Uterus (tissue), 4 donors: ENCODE measurements around the gene GABARAP. TPM values are rescaled to one million over a fixed set of nuclear protein-coding genes. Genes with fewer than 3 reads are reported as not detected.

ENCODE experiments used
- DNase-seq, 2 donors: peaks; one replicate each; pipeline ENCODE4 v3.0.0-alpha.2; 2019 to 2020
- H3K27ac ChIP-seq, 2 donors: fragments of 200-600 bp; sonication (generic); 1 replicate in 1 of 2; 2 replicates in 1 of 2; pipeline ENCODE4 v1.5.1; 2016 to 2018
- H3K27me3 ChIP-seq, 2 donors: fragments of 200-600 bp; sonication (generic); one replicate each; pipeline ENCODE4 v1.5.1; 2018 to 2019; ENCODE audit warnings: control low read depth in 1 of 2
- H3K36me3 ChIP-seq, 2 donors: fragments of 200-600 bp; sonication (generic); one replicate each; pipeline ENCODE4 v1.5.1; 2019; ENCODE audit warnings: control low read depth in 1 of 2
- H3K4me1 ChIP-seq, 2 donors: fragments of 200-600 bp; sonication (generic); one replicate each; pipeline ENCODE4 v1.5.1; 2018 to 2019; ENCODE audit warnings: control low read depth in 1 of 2
- H3K4me3 ChIP-seq, 2 donors: fragments of 200-600 bp; sonication (generic); 1 replicate in 1 of 2; 2 replicates in 1 of 2; pipeline ENCODE4 v1.5.1; 2018 to 2019; ENCODE audit warnings: mild to moderate bottlenecking in 1 of 2
- H3K9me3 ChIP-seq, 2 donors: fragments of 200-600 bp; sonication (generic); one replicate each; pipeline ENCODE4 v1.5.1; 2019; ENCODE audit warnings: control low read depth in 1 of 2
- POLR2A ChIP-seq, 2 donors: fragments of 450-650 bp; IDR thresholded peaks; one replicate each; pipeline ENCODE4 v1.6.1; 2016; ENCODE audit warnings: antibody characterized with exemption in 2 of 2, mild to moderate bottlenecking in 1 of 2, moderate library complexity in 1 of 2
- intact Hi-C: fragments of 100-400 bp; cut with DNase I; formaldehyde crosslinking; loops from one replicate; pipeline ENCODE4 v1.15.1; 2023; ENCODE audit warnings: low total_unique reads
- total RNA-seq, 4 donors: library from RNA; depleted of rRNA in 3 of 4; stranded (reverse); fragments of >200 nt in 3 of 4; gene quantifications; one replicate each; pipeline versions ENCODE4 v1.1.0 to v1.2.4, GENCODE V29; 2014 to 2023
- TF ChIP-seq, protein P1 (sequence below), 4 experiments: fragments of 200-600 bp in 2 of 4; fragments of 450-650 bp in 2 of 4; sonication (generic) in 2 of 4; IDR thresholded peaks; one replicate each; pipeline ENCODE4 v1.5.1; 2016 to 2019; ENCODE audit warnings: antibody characterized with exemption in 4 of 4, mild to moderate bottlenecking in 2 of 4, moderate library complexity in 1 of 4
- donor health status: DM: yes; HTN: yes; CAD: no.

GABARAP gene
- total RNA-seq, 4 donors from 2014 or later: 220 to 467 (median 366) TPM

DNA sequence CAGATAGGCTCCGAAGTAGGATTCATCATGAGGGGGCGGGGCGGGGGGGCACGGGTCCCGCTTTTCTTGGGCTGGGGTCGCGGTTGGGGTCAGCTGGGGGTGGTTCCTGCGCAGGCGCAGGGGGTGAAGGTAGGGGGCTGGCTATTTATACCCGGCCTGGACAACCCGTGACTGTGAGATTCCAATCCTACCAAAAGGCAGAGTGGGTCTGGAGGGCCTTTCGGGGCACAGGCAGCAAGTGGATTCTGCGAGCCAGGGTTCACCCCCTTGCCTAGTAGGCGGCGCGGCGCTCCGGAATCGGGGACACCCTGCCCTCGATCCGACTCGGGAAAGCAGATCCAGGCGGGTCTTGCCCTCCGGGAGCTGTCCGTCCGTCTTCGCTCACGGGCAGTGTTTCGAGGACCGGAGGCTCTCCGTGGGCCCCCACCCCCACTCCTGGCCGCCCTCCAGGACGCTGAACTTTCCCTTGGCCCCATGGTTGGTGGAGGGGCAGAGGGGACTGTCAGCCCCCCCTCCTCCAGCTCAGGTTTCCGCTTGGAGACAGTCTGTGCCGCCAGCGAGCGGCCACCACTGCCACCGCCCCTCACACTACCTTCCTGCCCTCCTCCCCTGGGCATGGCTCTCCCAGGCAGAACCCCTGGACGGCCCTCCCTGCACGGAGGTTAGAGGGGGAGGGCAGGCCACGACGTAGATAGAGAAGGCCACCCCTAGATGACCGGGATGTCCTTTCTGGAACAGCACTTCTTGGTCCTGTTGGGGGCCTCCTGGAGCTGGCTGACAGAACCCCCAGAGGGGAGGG lies 39.9 kb upstream of the GABARAP start:
- no peaks in the 10 kb centered on the region for H3K9me3 ChIP-seq
- H3K36me3 ChIP-seq: no peaks in the 10 kb centered on the region
- intact Hi-C loops: loop anchor here (2.0 kb wide), 1 partner anchor 15 kb away; no protein-coding TSS in a partner anchor
- peaks cover 0 to 16% of the 10 kb centered on the region in 2 donors for H3K4me1 ChIP-seq
- peak overlapping the region; percentile 34 to 42 for H3K4me3 ChIP-seq
- DNase-seq: peak; percentile 40 to 51
- TF ChIP-seq, protein P1, sequence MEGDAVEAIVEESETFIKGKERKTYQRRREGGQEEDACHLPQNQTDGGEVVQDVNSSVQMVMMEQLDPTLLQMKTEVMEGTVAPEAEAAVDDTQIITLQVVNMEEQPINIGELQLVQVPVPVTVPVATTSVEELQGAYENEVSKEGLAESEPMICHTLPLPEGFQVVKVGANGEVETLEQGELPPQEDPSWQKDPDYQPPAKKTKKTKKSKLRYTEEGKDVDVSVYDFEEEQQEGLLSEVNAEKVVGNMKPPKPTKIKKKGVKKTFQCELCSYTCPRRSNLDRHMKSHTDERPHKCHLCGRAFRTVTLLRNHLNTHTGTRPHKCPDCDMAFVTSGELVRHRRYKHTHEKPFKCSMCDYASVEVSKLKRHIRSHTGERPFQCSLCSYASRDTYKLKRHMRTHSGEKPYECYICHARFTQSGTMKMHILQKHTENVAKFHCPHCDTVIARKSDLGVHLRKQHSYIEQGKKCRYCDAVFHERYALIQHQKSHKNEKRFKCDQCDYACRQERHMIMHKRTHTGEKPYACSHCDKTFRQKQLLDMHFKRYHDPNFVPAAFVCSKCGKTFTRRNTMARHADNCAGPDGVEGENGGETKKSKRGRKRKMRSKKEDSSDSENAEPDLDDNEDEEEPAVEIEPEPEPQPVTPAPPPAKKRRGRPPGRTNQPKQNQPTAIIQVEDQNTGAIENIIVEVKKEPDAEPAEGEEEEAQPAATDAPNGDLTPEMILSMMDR (IDR thresholded peaks at IDR 0.05): no peak
- TF ChIP-seq POLR2A (IDR thresholded peaks at IDR 0.05): no peak
- H3K27me3 ChIP-seq: no peaks in the 10 kb centered on the region
- peak overlapping the region; percentile 60 to 75 for H3K27ac ChIP-seq

DNA sequence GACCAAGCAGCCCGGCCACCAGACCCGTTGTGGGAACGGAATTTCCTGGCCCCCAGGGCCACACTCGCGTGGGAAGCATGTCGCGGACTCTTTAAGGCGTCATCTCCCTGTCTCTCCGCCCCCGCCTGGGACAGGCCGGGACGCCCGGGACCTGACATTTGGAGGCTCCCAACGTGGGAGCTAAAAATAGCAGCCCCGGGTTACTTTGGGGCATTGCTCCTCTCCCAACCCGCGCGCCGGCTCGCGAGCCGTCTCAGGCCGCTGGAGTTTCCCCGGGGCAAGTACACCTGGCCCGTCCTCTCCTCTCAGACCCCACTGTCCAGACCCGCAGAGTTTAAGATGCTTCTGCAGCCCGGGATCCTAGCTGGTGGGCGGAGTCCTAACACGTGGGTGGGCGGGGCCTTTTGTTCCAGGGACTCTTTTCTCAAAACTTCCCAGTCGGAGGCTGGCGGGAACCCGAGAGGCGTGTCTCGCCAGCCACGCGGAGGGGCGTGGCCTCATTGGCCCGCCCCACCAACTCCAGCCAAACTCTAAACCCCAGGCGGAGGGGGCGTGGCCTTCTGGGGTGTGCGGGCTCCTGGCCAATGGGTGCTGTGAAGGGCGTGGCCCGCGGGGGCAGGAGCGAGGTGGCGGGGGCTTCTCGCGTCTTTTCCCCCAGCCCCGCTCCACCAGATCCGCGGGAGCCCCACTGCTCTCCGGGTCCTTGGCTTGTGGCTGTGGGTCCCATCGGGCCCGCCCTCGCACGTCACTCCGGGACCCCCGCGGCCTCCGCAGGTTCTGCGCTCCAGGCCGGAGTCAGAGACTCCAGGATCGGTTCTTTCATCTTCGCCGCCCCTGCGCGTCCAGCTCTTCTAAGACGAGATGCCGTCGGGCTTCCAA lies 39.1 kb upstream of the GABARAP start, which contains the start of gene SLC2A4:
TSS of gene SLC2A4 (plus strand) at position 645 of the 879 bp plus-strand sequence. CDS start at position 862, 217 bp downstream.
- Histone ChIP-seq H3K27ac (peak within 1 kb of the TSS; percentile 75 to 90), H3K4me3 (peak within 1 kb of the TSS; percentile 34 to 42), H3K27me3 (no peaks in the 10 kb centered on the region), H3K36me3 (no peaks in the 10 kb centered on the region), H3K4me1 (peaks cover 0 to 16% of the 10 kb centered on the region in 2 donors), H3K9me3 (no peaks in the 10 kb centered on the region)
- intact Hi-C loops: loop anchor here (2.0 kb wide), 1 partner anchor 15 kb away; no protein-coding TSS in a partner anchor
- DNase-seq: peak; percentile 93 to 95
- peak in 1 of 2 donors; percentile 31 for TF ChIP-seq POLR2A (IDR thresholded peaks at IDR 0.05)
- TF ChIP-seq, protein P1 (IDR thresholded peaks at IDR 0.05): peak in 1 of 4 experiments; percentile 21

DNA sequence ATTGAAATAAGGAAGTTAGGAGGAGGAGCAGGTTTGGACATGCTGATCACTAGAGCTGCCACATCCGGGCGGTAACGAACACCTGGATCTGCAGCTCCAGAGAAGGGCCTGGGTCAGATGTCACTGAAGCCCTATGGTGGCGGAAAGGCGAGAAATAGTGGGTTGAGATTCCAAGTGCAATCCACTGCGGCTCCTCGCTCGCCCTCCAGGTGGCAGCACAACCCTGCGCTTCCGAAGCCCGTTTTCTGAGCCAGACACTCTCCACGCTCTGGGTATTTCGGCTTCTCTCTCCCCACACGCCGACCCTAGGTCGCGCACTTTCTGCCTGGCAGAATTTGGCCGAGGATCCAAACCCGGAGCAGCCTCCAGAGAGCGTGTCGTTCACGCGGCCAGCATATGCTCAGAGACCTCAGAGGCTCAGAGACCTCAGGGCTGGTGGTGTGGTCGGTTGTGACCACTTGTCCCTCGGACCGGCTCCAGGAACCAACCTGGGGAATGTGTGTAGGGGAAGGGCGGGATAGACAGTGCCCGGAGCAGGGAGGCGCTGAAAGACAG lies 38.3 kb upstream of the GABARAP start:
- Histone ChIP-seq H3K27me3 (no peaks in the 10 kb centered on the region), H3K4me3 (peak overlapping the region; percentile 34 to 42), H3K27ac (peak overlapping the region; percentile 75 to 90), H3K36me3 (no peaks in the 10 kb centered on the region), H3K4me1 (peaks cover 0 to 16% of the 10 kb centered on the region in 2 donors), H3K9me3 (no peaks in the 10 kb centered on the region)
- DNase-seq: peak; percentile 77 to 87
- intact Hi-C loops: loop anchor here (2.0 kb wide), 1 partner anchor 16 kb away; no protein-coding TSS in a partner anchor
- TF ChIP-seq, protein P1 (IDR thresholded peaks at IDR 0.05): peak; percentile 94 to 98 (median 96)
- no peak for TF ChIP-seq POLR2A (IDR thresholded peaks at IDR 0.05)

DNA sequence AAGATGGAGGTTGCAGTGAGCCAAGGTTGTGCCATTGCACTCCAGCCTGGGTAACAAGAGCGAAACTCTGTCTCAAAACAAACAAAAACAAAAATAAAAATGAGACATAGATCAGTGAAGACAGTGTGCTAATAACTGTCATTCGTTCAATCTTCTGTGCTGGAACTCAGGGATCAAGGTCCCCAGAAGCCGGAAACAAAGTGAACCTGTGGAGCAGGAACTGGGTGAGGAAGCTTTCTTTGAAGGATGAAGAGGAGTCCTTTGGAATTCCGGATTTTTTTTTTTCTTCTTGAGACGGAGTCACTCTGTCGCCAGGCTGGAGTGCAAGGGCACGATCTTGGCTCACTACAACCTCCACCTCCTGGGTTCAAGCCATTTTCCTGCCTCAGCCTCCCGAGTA lies 37.2 kb upstream of the GABARAP start:
- no peaks in the 10 kb centered on the region for H3K9me3 ChIP-seq
- TF ChIP-seq, protein P1 (IDR thresholded peaks at IDR 0.05): no peak
- no peak for TF ChIP-seq POLR2A (IDR thresholded peaks at IDR 0.05)
- peaks cover 0 to 16% of the 10 kb centered on the region in 2 donors for H3K4me1 ChIP-seq
- DNase-seq: no peak
- intact Hi-C loops: no loop called here
- H3K27ac ChIP-seq: no peak overlapping the region
- no peaks in the 10 kb centered on the region for H3K27me3 ChIP-seq
- no peak overlapping the region for H3K4me3 ChIP-seq
- H3K36me3 ChIP-seq: no peaks in the 10 kb centered on the region
